HuH-7.5 (cell line): ENCODE measurements around the gene ZFAND3.

Source experiments
- DNase-seq: peaks from one replicate; pipeline ENCODE4 v3.0.0; 2011; ENCODE audit warnings: low spot score

ZFAND3 gene

DNA sequence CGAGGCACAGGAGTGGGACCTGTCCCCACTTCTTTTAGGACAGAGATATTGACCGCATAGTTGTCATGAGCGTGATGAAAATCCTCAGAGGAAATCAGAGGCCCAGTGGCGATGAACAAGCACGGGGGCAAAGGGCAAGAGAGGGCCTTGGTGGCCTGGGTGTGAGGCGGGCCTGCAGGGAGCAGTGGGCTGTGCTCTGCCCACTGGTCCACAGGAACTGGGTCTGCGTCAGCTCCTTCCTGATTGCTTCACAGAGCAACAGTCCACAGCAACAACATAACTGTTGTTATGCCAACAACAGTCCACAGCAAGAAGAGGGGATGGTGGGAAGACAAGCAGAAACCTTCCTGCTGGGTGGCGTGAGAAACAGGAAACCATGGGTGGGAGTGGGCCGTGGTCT is 335.6 kb downstream of the ZFAND3 start:
- DNase-seq = no peak

DNA sequence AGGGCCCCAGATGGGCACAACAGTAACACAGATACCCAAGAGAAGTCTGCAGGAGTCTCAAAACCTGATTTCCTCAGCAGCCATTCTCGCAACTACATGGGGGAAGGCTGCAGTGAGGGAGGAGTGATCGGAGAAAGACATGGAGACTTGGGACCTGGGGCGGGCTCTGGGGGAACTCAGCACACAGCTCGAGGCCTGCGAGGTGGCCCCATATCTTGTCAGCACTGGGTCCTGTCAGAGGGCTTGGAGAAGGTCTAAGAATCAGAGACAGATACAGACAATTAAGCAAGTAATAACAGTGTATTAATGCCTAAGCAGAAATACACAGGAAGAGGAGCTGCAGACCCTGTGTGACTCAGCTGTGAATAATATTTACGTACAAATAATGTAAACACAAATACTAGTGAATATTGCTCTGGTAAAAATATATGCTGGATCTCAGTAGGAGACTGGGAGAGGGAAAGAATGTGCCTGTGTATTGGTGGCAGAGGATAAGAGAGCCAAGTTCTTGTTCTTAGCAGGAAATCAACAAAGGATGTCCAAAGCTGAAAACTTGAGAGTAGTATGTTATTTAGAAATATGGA is 336.2 kb downstream of the ZFAND3 start:
- DNase-seq = no peak

DNA sequence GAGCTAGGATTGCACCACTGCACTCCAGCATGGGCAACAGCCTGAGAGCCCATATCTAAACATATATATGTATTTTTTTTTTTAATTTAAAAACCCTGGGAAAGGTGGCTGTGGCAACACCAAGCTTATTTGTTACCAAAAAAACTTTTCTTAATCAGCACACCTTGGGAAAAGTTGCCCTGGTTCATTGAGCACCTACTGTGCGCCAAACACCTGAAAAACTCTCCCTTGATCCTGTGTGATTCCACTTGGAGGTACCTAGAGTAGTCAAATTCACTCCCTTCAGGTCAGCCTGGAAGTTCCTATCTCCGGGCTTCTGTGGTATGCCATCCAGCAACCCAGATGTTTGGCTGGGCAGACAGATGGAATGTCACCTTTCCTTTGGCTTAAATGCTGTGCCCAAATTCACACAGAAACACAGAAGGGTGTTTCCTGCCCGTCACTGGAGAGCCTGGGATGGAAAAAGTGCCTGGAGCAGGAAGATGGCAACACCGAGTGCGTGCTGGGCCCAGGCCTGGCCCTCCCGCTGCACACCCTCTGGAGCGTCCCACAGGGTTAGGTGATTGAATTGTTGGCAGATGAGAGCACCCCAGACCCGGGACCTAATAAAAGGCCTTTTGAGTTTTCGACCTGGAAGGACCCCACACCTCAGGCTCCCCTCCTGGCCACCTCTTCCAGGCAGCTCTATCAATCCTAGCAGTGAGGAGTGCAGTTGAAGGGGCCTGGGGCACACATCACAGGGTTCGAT is 337.5 kb downstream of the ZFAND3 start:
- no peak for DNase-seq

DNA sequence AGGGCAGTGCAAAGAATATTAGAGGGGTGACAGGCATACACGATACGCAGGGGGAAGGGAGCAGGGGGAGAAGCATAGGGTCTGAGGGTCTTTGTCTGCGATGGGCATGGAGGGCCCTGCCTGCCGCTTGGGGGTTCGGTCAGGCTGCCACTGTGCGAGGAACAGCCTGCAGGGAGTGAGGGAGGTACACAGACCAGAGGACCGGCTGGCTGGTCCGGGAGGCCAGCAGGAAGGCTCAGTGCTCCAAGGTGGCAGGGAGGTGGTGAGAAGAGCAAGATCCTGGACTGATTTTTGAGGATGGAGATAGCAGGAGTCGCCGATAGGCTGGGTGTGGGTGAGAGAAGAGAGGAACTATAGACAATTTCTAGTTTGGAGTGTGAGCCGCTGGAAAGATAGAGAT is 338.4 kb downstream of the ZFAND3 start:
- no peak for DNase-seq

DNA sequence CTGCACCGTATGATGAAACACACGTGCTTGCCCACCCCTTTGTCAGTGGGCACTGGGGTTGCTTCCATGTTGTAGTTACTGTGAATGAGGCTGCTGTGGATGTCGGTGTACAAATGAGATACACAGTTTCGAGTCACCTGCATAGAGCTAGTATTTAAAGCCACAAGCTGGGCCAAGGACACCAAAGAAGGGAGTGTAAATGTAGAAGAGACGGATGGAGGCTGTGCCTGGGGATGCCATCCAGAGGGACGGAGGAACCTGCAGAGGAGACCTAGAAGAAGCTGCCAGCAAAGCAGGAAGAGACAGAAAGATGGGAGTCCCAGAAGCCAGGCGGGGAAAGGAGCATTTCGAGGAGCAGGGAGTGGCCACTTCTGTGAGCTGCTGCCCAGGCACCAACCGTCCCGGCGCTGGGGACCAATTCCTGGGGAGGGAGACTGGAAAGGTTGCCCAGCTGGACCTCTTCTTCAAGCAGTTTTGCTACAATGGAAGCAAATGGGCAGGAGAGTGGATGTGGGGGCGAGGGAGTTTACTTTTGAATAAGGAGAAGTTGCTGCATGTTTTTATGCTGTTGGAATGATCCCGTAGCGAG is 339.3 kb downstream of the ZFAND3 start:
- DNase-seq = no peak

DNA sequence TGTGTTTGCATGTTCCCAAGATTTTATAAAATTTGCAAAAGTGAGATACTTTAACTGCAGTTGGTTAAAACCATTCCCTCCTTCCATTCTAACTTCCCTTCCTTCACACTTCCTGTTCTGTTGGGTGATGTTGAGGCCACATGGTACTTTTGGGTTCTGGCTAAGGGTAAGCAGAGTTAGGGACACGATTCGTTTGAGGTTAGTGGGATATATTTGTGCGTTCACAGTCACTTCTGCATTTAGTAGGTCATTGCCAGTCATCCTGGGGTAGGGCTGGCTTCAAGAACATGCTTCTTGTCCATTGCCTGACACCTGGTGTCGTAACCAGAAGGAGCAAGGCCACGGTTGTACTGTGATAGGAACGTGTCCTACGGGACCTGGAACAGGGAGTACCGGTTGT is 340.1 kb downstream of the ZFAND3 start:
- no peak for DNase-seq

DNA sequence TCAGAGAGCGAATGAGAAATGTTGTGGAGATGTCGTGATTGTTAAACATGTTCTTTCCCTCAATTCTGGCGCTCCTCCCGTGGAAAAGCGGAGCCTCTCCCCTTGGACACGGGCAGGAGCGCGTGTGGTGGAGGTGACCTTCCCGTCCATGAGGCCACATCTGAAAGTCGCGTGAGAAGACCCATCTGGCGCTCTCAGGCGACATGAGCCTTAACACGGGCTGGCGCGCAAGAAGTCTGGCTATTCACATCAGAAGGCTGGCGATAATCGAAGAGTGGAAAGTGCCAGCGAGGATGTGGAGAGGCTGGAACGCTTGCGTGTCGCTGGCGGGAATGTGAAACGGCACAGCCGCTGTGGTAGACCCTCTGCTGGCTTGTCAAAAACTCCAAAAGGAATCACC is 341.3 kb downstream of the ZFAND3 start:
- DNase-seq = no peak

DNA sequence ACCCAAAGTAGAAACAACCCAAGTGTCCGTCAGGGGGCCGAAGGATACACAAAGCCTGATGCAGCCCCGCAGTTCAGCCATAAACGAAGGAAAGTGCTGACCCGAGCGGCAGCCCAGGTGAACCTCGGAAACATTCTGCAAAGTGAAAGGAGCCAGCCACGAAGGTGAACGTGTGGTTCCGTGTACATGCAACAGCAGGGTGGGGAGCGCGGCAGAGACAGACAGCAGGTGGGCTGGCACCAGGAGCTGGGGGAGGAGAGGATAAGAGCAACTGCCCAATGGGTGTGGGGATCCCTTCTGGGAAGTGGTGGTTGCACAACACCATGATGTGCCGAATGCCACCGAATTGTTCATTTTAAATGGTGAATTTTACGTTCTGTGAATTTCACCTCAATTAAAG is 341.8 kb downstream of the ZFAND3 start:
- DNase-seq = no peak

DNA sequence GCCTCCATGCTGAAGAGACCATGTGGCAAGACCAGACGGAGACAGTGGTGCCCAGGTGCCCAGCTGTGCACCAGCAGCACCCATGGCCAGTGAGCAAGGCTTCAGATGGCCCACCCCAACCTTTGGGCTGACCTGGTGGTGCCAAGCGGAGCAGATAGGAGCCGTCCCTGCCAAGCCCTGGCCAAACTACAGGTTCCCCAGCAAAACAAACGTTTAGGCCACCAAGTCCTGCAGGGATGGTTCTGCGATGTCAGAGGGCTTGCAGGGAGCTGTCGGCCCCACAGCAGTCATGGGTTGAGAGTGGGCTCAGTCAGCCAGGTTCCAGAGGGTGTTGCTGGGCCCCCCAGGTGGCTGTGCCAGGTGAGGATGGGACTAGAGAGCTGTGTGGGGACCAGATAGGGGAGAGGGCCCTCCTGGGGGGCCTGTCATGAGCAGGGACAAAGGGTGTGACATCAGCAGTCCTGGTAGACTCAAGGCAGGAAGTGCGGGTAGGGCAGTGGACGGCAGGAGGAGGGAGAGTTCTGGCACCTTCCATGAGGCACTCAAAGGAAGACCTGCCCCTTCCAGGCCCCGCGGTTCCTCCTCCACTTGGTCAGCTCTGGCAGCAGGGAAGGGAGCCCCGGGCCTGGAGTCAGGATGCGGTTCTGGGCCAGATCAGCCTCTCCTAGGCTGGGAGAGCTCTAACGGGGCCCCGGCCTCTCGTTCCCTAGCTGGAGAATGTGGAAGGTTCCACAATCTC is 342.4 kb downstream of the ZFAND3 start:
- no peak for DNase-seq

DNA sequence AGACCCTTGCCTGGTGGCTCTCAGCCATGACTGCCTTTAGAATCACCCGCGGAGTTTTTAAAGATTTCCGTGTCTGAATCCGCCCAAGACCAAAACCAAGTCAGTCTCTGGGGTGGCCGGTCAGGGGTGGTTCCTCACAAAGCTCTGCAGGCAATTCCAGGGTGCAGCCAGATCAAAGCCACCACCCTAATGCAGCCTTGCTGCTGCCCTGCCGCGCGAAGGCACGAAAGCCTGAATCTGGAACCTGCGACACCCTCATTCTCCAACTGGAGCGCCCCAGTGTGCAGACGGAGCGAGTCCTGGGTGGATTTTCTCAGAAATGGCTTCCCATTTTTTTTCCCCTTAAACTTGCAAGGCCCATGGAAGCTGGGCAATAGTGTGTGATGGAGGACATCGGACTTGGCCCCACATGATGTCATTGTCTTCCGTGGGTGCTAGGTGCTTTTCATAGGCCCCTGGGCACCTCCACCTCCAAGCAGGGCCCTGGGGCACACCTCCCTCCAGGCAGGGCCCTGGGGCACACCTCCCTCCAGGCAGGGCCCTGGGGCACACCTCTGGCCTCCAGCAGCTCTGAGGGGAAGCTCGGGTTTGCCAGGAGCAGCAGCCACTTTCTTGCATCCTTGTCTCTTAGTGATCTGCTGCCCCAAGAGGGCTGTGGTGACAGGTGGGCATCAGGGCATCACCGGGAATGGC is 343.1 kb downstream of the ZFAND3 start:
- DNase-seq = no peak

DNA sequence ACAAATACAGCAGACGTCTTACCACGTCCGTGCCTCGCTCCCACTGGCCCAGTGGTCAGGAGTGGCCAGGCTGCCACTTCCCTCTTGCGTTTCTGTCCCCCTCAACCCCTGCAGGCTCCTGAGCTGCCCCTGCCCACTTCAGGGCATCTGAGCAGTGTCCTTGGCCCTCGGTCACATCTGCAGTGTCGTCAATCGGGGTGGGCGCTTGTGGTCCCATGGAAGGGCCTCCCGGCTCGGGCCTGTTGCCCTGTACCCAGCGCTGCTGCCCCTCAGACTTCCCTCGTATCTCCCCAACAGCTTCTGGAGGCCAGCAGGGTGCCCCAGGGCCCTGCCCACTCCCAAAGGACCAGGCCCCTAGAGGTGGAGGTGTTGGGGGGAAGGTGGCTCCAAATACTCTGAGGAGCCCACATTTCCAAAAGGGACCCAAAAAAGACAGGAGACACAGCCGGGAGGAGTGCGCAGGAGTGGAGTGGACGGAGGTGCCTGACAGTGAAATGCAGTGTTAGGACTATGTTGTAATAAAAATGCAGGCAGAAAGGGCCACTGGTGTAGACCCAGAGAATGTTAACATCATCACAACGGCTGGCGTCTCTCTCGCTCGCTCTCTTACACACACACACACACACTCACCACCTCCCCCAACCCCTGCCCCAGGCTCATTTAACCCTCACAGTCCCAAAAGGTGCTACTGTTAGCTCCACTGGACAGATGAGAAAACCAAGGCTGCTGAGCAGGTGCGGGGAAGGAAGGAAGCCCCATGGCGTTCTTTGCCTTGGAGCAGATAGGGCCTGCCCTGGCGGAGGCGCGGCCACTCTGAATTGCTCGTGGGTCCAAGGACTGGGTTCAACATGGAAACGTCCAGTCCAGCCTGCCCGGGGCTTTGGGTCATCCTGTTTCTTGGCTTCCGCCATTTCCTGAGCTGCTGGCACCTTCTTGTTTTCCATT is 343.9 kb downstream of the ZFAND3 start:
- DNase-seq = no peak

DNA sequence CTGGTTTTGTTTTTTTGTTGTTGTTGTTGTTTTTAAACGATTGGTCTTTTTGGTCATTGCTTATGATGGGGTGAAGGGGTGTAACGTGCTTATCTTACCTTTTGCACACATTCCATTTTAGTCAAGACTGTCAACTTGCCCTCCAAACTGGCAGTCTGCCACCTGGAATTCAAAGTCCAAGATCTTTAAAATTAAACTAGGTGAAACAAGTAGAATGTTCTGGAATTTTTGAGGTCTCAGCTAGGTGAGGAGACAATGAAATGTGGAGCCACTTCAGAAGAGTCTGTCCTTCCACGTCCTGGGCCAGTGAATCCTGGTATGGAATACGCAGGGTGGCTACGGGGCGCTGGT is 344.6 kb downstream of the ZFAND3 start:
- DNase-seq = no peak

DNA sequence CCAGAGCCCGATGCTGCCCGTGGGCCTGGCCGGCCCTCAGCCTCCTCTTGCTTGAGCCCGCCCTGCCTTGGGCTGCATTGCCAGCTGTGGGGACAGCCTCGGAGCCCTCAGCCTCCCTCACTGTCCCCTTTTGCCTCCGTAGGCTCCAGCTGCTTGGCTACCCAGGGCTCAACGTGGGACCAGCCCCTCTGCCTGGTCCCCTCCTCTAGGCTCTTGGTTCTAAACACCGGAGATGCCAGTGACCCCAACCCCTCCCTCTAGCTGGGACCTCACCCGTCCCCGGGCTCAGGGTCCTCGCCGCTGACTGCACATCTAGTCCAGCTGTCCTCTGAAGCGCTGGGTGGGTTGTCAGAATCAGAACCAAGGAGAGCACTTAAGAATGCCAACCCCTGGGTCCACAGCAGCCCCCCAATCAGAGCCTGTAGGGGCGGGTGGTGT is 345.2 kb downstream of the ZFAND3 start:
- no peak for DNase-seq

DNA sequence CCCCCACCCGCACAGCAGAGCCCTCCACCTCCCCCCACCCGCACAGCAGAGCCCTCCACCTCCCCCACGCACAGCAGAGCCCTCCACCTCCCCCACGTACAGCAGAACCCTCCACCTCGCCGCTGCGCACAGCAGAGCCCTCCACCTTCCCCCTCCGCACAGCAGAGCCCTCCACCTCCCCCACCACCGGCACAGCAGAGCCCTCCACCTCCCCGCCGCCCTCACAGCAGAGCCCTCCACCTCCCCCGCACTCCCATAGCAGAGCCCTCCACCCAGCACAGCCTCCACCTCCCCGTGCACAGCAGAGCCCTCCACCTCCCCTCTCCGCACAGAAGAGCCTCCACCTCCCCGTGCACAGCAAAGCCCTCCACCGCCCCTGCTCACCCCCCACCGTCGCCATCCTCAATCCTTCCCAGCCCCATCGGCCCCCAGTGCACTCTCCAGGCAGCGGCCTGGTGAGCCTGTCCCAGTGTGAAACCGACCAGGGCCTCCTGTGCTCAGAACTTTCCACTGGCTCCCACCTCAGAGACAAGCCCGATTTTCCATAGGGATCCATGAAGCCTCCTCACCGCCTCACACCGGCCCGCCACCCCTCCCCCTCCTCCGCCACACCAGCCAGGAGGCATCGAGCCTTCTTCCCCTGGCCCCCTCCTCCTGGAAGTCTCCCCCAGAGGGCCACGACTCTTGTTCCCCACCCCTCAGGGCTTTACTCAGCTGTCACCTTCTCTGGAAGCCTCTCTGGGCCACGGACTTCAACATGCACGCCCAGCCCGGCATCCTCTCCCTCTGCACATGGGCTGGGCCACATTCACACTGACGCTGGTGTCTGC is 347.1 kb downstream of the ZFAND3 start:
- no peak for DNase-seq

DNA sequence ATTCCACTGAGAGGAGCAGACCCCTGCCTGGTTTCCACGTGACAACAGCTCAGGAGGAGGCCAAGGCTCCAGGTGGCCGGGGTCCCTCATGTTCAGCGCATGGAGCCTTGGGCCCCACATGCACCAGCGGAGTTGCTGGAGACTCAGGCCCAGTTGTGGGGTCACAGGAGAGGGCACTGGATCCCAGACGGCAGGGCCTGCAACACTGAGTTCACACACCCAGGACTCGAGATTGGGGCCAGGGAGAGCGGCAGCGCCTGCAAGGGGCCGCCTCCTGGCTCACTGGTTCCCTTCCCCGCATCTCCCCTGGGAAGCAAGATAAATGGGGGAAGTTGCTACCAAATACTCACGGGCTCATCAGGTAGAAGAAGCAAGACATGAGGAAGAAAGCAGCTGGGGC is 348.1 kb downstream of the ZFAND3 start:
- no peak for DNase-seq

DNA sequence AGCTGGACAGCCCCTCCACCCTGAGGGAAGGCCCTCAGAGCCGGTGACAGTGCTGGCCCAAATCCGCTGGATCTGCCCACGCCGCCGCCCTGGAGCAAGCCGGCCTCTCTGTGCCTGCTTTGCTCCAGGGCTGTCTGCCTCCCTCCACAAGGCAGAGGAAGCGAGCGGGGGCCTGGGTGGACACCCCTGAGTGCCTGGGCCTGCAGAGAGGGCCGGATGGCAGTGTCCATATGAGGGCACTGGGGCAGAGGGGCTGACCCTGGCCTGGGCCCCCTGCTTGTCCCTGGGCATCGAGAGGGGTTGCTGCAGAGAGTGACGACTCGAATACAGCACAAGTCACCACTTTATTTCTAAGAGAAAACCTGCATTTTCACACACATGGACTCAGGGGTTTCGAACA is 348.6 kb downstream of the ZFAND3 start:
- no peak for DNase-seq

DNA sequence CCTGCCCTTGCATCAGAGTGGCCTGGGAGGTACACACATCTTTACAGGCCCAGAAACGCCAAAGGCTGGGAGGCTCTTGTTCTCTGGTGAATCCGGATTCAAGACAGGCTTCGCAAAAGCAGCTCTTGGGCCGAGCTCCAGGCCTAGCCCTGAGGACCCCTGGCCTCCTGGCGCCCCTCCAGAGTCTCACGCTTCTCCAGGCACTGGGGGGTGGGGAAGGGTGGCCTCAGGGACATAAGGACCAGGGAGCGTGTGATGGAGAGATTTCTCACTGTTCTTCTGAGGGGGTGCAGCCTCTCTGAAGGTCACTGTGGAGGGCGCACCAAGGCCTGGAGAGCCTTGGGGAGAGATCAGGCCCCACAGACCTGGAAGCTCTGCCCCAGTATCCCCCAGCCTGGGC is 349.2 kb downstream of the ZFAND3 start:
- DNase-seq = no peak

DNA sequence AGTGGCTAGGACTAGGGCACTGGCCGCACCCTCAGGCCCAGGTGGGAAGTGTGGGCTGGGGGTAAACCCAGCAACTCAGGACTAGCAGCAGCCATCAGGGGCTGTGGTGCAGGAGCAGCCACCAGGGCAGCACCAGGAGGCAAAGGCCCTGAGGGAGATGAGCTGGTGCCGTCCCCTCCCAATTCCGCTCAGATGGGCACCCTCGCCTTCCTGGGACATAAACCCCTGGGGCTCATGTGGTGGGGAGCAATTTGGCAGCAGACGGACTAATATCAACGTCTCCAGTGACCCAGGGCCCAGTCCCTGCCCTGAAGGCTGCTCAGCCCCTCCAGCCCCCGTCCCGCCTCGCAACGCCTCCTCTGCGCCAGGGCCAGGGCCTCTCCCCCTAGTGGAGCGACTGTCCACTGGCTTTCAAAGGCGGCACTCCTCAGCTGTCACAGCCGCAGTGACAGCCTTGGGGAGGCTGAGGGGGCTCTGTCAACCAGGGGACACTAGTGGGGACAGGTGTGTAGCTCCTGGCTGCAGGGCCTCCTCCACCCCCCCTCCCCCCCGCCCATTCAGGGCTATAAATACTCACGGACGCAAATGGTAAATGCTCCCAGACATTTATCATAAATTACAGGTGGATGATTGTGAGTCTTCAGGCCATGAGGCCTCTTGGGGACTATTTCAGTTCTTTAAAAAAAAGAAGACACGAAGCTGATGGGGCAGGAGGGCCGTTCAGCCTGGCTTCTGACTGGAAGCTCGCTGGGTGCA is 349.9 kb downstream of the ZFAND3 start:
- DNase-seq = no peak

DNA sequence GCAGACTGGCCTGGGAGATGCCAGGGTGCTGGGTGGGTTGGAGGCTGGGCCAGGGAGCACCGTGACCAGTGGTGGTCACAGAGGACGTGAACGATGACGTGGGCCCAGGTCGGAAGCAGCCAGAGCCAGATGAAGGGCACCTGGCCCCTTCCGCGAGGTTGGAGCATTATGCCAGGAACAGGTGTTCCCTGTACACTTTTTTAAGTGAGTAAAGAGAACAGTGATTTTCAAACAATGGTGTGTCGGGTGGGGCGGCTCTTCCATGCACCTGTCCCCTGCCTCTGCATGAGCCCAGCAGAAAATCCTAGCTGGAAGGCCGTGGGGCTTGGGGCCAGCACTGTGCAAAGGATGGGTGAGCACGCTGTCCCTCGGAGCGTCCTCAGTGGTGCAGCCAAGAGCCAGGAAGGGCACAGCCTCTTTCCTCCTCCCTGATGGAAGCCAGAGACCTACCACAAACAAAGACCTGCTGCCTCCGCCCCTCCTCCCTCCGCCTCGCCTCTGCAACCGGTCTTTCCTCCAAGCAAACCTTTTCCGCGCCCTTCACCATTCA is 350.5 kb downstream of the ZFAND3 start:
- DNase-seq = no peak
